ENCODE measurements around the gene SPSB3. TPM values are rescaled to one million over a fixed set of nuclear protein-coding genes. Genes with fewer than 3 reads are reported as not detected.

The SPSB3 gene
- total RNA-seq, 2 experiments from 2014 or later = 21.4 to 22.1 TPM

DNA sequence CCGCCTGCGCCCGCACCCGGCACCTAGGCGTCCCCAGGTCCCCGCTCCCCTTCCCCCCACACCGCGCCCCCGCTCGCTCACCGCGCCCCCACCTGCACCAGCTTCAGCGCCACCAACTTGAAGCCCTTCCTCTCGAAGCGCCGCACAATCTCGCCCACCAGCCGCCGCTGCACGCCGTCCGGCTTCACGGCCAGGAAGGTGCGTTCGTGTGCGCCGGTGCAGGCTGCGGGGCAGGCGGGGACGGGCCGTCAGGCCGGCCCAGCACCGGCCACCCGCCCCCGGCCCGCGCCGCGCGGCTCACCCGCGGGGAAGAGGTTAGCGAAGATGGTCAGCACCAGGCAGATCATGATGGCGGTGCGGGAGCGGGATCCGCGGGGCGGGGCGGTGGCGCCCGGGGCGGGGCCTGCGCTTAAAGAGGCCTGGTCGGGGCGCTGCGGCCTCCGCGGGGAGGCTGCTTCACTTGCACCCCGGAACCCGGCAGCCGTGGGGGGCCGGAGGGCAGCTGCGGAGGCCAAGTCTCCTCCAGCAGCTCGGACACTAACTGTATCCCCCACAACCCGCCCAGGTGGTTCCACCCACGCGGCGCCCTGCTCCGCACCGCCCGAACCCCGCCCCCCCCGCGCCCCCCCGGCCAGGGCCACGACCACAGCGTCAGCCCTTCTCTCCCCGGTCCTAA is 11.0 kb downstream of the SPSB3 start, which contains the start of gene NME3:
TSS of gene NME3 (minus strand) at position 356 of the 676 bp plus-strand sequence. CDS start at position 347, 9 bp downstream.
- CTCF ChIA-PET = interaction anchor here (0.7 to 3.5 kb wide), 2 partner anchors 12 to 66 kb away, joined by 4 to 19 read pairs; partner anchors contain the start of genes NUBP2 and SPSB3
- POLR2A ChIA-PET = interaction anchor here (0.8 to 5.2 kb wide), 4 partner anchors 11 to 65 kb away, joined by 3 to 42 read pairs (median 6); partner anchors contain the start of genes MAPK8IP3, NUBP2 and SPSB3

- ChIA-PET CTCF (interaction anchor here (3.5 kb wide), 1 partner anchor 12 kb away, joined by 19 read pairs; the partner anchor contains the start of genes NUBP2 and SPSB3), POLR2A (interaction anchor here (1.2 to 5.2 kb wide), 2 partner anchors 12 to 54 kb away, joined by 3 to 42 read pairs; partner anchors contain the start of genes NUBP2 and SPSB3)
These were observed 11.8 kb downstream of the SPSB3 start for GRCh38 chr16:1770328-1771187.

- CTCF ChIA-PET = interaction anchor here (3.5 kb wide), 1 partner anchor 13 kb away, joined by 19 read pairs; the partner anchor contains the start of genes NUBP2 and SPSB3
- POLR2A ChIA-PET = interaction anchor here (0.5 to 5.2 kb wide), 3 partner anchors 13 to 363 kb away, joined by 3 to 42 read pairs (median 4); partner anchors contain the start of genes NUBP2 and SPSB3
These were observed 12.7 kb downstream of the SPSB3 start for GRCh38 chr16:1769402-1770300.

- CTCF ChIA-PET = interaction anchor here (1.7 kb wide), 1 partner anchor 63 kb away, joined by 4 read pairs; the partner anchor contains the start of gene MAPK8IP3
- POLR2A ChIA-PET = interaction anchor here (0.5 to 5.2 kb wide), 2 partner anchors 13 to 362 kb away, joined by 4 to 42 read pairs; partner anchors contain the start of genes NUBP2 and SPSB3
These were observed 13.5 kb downstream of the SPSB3 start for GRCh38 chr16:1768767-1769401.

DNA sequence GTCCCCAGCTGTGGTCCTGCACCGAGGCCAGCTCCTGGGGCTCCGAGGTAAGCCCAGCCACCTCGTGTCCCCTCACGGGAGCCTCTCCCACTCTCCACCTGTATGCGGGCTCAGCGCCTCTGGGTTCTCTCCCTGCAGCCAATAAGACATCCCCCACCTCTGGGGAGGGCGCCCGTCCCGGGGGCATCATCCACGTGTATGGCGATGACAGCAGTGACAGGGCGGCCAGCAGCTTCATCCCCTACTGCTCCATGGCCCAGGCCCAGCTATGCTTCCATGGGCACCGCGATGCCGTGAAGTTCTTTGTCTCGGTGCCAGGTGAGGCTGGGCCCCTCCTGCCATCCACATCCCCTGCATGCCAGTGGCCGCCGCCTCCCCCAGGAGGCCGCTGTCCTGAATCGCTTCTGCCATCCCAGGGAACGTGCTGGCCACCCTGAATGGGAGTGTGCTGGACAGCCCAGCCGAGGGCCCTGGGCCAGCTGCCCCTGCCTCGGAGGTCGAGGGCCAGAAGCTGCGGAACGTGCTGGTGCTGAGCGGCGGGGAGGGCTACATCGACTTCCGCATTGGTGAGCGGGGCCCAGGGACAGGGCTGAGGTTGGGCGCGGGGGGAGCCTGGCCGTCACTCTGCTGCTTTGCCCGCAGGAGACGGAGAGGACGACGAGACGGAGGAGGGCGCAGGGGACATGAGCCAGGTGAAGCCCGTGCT is 14.2 kb downstream of the SPSB3 start:
- POLR2A ChIA-PET = interaction anchor here (0.6 kb wide), 1 partner anchor 399 kb away, joined by 9 read pairs; no protein-coding TSS in a partner anchor
- CTCF ChIA-PET = interaction anchor here (1.7 kb wide), 1 partner anchor 62 kb away, joined by 4 read pairs; the partner anchor contains the start of gene MAPK8IP3

DNA sequence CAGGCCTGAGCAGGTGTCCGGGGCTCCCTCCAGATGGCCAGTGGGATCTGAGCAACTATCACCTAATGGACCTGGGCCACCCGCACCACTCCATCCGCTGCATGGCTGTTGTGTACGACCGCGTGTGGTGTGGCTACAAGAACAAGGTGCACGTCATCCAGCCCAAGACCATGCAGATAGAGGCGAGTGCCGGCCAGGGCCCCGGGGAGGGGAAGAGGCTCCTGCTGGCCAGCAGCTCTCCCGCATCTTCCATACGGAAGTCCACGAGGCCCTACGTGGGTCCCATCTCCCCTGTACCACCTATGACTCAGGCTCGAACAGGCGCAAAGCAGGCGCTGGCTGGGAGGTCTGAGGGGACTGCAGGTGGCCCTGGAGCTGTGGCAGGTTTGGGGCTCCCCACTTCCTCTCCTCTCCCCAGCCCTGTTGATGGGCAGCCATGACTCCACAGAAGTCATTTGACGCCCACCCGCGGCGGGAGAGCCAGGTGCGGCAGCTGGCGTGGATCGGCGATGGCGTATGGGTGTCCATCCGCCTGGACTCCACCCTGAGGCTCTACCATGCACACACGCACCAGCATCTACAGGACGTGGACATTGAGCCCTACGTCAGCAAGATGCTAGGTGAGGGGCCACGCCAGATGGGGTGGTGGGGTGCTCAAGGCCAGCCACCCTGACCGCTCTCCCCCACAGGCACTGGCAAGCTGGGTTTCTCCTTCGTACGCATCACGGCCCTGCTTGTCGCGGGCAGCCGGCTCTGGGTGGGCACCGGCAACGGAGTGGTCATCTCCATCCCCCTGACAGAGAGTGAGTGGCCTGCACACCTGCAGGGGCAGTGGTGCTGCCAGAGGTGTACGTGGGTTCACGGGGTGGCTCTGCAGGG is 15.0 kb downstream of the SPSB3 start:
- ChIA-PET POLR2A (interaction anchor here (0.6 kb wide), 1 partner anchor 398 kb away, joined by 9 read pairs; no protein-coding TSS in a partner anchor), CTCF (interaction anchor here (1.7 kb wide), 1 partner anchor 61 kb away, joined by 4 read pairs; the partner anchor contains the start of gene MAPK8IP3)

DNA sequence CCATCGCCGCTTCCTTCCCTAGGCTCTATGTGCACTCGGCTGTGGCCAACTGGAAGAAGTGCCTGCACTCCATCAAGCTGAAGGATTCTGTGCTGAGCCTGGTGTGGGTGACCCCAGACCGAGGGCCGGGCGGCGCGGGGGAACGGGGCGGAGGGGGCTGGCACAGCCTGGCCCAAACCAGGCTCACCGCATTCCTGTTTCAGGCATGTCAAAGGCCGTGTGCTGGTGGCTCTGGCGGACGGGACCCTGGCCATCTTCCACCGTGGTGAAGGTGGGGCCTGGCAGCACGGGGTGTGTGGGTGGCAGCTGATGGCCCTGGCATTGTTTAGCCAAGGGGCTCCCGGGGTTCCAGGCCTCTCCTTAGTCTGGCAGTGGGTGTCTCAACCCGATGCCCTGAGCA is 15.7 kb downstream of the SPSB3 start:
- ChIA-PET CTCF (no interaction called here), POLR2A (no interaction called here)

- ChIA-PET POLR2A (no interaction called here), CTCF (no interaction called here)
These were observed 16.1 kb downstream of the SPSB3 start for GRCh38 chr16:1766231-1766630.

- CTCF ChIA-PET = no interaction called here
- POLR2A ChIA-PET = no interaction called here
These were observed 16.5 kb downstream of the SPSB3 start for GRCh38 chr16:1765826-1766225.

DNA sequence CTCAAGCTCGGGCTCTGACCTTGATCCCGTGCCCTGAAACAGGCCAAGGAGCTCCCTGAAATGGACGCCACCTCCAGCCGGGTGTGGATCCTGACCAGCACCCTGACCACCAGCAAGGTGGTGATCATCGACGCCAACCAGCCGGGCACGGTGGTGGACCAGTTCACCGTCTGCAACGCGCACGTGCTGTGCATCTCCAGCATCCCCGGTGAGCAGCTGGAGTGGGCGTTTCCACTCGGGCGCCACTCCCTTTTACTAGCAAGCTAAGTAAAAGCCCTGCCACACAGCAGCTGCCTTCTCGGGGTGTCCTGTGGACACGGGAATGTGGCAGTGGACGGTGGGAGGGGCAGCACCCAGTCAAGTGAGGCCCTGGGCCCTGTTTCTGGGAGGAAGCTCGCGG is 17.4 kb downstream of the SPSB3 start:
- POLR2A ChIA-PET = no interaction called here

GRCh38 chr16:1763521-1764511 is 18.6 kb downstream of the SPSB3 start:
- POLR2A ChIA-PET = no interaction called here
- CTCF ChIA-PET = no interaction called here

More for the DNA sequence above, 17.4 kb downstream of the SPSB3 start:
- CTCF ChIA-PET = no interaction called here

DNA sequence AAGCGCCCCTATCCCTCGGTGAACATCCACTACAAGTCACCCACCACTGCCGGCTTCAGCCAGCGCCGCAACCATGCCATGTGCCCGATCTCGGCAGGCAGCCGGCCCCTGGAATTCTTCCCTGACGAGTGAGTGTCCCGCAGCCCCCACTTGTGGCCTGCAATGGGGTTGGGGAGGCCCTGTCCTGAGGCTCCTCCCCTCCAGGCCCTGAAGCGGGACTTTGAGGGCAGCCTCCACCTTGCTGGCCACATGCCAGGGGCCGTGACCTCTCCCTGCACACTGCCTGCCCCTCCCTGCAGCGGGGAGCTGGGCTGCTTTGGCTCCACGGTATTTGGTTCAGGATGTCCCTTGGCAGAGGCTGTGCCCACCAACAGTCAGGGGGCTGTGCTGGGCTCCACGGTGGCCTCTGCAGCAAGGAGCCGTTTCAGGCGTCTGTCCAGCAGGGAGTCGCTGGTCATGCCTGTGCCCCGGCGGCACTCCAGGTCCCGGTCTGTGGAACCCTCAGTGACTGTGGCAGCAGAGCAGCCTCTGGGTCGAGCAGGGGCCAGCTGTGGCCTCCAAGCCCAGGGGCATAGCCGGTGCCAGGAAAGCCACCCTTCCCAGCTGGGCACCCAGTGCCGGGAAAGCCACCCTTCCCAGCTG is 19.4 kb downstream of the SPSB3 start:
- ChIA-PET CTCF (no interaction called here), POLR2A (no interaction called here)

- ChIA-PET CTCF (no interaction called here), POLR2A (no interaction called here)
These were observed 20.0 kb downstream of the SPSB3 start for GRCh38 chr16:1762196-1762878.

DNA sequence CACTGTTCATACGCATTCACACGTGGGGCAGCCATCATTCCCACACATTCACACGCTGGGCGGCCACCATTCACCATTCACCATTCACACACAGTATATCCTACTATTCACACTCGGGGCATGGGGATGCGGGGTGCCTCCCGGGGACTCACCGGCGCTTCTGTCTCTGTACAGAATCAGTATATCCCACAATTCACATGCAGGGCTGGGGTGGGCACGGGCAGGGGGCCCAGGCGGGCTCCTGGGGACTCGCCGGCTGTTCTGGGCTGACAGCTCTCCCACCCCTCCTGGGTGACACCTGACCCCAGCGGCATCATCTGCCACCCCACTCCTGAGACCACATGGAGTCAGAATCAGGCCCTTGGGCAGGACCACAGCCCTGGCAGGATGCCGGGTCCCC is 20.6 kb downstream of the SPSB3 start:
- POLR2A ChIA-PET = no interaction called here
- CTCF ChIA-PET = no interaction called here

- CTCF ChIA-PET = no interaction called here
- POLR2A ChIA-PET = no interaction called here
These were observed 21.5 kb downstream of the SPSB3 start for GRCh38 chr16:1760911-1761310.

Data from activated CD8-positive, alpha-beta memory T cell treated with anti-CD3 and anti-CD28 coated beads for 36 hours (primary cell).